Stimulated activated CD4-positive, alpha-beta T cell treated with anti-CD3 and anti-CD28 coated beads, Interleukin-4, amount 100 ng/mL, for 4 hours (primary cell): Measurements from ENCODE around the gene FAM118B.
A peak's percentile ranks its signal among the peaks of the same experiment; 100 is the strongest.

Source experiments
- DNase-seq, 2 experiments: peaks; one replicate each; pipeline ENCODE4 v3.0.0-alpha.2; 2020

Gene FAM118B

DNA sequence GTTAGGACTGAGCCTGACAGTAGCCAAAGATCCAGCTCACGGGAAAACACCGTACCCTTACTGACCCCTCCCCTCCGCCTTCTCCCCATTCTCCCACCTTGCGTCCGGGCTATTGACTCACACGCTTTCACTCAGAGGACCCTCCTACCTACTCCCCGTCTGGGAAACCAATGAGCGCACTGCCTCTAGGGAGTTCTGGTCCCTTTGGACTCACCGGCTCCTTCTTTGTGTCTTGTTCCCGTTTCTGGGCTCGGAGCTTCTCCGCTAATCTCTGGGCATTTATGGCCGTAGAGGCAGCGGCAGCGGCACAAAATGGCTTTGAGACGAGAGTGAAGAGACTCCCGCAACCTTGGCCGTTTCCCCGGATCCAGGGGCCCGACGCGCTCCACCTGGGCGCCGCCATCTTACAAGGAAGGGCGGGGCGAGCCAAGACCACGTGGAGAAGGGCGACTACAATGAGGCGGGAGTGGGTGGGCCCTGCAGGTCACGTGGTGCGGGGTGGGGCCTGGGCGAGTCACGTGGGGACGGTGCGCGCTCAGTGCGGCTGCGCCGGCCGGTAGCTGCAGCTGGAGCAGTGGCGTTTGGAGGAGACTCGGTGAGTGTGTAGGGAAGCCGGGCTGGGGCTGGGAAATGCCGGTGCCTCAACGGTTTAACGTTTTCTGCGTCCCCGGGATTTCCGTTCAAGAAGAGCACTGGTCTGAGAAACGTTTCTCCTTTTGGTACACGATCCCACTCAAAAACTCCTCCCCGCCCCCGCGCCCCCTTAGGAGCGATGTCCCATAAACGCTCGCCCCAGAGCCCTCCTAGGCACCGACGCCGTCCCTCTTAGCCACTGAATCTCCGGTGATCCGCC lies at the start of gene FAM118B, which contains the start of gene RPUSD4:
TSS of gene FAM118B (plus strand) at position 547 of the 853 bp plus-strand sequence. CDS start 23,220 bp downstream, outside the sequence.
TSS of gene RPUSD4 (minus strand) at position 415 of the 853 bp plus-strand sequence. CDS start at position 403, 12 bp downstream.
- peak; percentile 98 for DNase-seq

DNA sequence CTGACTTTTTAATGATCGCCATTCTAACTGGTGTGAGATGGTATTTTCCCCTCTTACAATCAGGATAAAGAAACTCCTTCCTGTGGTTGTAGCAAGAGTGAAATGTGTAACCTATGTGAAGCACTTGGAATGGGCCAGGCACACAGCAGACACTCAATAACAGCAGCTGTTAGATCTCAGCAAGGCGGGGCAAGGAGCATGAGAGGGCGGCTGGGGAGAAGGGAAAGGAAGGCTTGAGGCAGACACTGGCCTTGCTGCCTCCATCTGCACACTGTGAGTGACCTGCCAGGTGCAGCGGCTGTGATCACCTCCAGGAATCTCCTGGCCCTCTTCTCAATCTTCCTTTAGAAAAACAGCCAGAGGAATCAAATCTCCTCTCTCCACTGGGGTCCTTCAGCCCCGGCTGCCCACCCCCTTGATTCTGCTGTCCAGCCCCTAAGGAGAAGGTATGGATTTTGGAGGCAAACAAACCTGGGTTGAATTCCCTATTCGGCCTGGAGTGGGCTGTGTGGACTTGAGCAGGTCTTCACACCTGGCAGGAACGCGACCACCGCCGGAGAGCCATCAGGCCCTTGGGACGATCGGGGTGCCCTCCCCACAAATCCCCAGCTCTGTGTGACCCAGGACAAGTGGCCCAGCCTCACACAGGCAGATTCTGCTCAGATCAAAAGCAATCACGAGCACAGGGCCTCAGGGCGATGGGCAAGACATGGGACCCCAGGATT lies 49.1 kb upstream of the FAM118B start:
- DNase-seq, result no peak

GRCh38 chr11:126163074-126163700 lies 48.4 kb upstream of the FAM118B start:
- DNase-seq, result no peak

DNA sequence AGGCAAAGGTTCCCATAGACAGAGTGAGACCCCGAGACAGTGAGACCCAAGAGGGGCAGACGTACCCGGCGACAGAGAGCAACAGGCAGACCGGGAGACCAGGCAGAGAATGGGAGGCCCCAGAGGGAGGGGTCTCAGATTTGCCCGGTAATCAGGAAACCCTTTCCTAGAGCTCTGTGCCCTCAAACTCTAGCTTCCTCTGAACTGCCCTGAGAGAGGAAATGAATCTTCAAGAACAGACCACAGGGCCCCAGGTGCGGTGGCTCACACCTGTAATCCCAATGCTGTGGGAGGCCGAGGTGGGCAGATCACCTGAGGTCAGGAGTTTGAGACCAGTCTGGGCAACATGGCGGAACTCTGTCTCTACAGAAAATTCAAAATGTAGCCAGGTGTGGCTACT lies 47.8 kb upstream of the FAM118B start:
- no peak for DNase-seq

- no peak for DNase-seq
Observed at GRCh38 chr11:126164781-126165180, 46.8 kb upstream of the FAM118B start.

DNA sequence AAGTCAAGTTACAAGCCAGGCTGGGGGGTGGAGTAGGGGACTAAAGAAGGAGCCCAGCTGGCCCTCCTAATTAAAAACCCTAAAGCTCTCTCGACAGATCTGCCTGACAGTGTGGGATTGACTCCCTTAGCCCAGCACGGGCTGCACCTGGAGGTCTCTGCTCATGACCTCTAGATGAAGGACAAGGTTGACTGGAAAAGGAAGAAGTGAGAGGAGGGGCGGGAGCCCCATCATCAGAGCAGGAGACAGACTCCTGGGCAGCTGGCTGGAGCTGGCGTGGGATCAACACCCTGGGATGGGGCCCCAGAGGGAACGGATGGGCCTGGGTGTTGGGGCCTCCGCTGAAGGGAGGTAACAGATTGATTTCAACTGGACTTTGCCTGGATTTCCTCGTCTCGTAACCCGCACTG lies 46.3 kb upstream of the FAM118B start:
- DNase-seq, result no peak

GRCh38 chr11:126165757-126166156 lies 45.8 kb upstream of the FAM118B start:
- DNase-seq, result no peak

- no peak for DNase-seq
Observed at GRCh38 chr11:126166413-126166812, 45.2 kb upstream of the FAM118B start.

DNA sequence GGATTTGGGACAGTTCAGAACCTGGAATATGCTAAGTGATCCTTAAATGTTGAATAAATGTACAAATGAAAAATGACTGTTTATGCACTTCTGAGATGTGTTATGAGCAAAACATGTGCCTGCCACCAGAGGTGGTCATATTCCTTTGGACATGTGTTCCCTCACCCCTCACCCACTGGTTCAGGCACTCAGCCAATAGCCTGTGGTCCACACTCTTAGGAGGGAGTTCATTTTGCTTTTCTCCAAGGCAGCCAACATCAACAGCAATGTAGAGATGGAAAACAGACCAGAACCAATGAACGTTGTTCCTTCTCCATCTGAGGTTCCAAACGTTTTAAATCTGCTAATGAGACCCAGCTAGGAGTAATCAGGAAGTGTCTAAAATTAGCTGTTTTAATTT lies 44.1 kb upstream of the FAM118B start:
- DNase-seq, result no peak

DNA sequence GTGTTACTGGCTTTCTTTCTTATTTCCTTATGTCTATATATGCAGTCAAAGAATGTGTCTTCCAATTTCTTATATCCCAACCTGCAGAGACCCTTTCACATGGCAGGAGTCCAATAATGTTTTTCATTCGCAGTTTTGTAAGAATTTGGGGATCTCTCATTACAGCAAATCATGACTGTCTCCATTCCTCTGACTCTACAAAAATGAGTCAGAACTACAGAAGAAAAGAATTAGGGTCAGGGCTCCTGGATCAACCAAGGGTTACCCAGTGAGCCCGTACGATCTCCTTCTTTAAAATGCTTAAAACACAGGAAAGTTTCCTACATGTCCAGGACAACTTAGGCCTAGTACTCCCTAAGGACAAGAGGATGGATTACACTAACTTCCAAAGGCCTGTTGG lies 42.3 kb upstream of the FAM118B start:
- no peak for DNase-seq

DNA sequence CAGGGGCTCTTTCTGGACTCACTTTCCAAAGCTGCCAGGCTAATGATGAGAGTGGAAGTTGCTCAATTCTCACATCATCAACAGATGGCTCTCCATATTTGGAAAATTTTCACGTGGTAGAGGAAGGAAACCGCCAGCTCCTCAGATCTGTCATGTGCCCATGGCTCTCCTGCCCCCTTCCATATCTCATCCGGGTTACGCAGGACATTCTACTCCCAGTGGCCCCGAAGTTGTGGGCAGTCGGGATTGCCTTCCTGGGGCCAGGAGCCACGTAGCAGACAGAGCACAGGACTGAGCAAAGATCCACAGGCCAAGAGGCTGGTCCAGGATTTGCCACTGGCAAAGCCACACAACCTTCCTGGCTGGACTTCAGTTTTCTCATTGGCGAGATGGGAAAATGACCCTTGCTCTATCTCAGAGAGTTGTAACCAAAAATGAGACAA lies 39.0 kb upstream of the FAM118B start:
- no peak for DNase-seq

- DNase-seq, result no peak
Observed at GRCh38 chr11:126173257-126173656, 38.3 kb upstream of the FAM118B start.

- DNase-seq, result no peak
Observed at GRCh38 chr11:126174816-126175215, 36.8 kb upstream of the FAM118B start.

GRCh38 chr11:126175393-126175792 lies 36.2 kb upstream of the FAM118B start:
- DNase-seq, result no peak

- DNase-seq, result no peak
Observed at GRCh38 chr11:126176853-126177470, 34.6 kb upstream of the FAM118B start.

DNA sequence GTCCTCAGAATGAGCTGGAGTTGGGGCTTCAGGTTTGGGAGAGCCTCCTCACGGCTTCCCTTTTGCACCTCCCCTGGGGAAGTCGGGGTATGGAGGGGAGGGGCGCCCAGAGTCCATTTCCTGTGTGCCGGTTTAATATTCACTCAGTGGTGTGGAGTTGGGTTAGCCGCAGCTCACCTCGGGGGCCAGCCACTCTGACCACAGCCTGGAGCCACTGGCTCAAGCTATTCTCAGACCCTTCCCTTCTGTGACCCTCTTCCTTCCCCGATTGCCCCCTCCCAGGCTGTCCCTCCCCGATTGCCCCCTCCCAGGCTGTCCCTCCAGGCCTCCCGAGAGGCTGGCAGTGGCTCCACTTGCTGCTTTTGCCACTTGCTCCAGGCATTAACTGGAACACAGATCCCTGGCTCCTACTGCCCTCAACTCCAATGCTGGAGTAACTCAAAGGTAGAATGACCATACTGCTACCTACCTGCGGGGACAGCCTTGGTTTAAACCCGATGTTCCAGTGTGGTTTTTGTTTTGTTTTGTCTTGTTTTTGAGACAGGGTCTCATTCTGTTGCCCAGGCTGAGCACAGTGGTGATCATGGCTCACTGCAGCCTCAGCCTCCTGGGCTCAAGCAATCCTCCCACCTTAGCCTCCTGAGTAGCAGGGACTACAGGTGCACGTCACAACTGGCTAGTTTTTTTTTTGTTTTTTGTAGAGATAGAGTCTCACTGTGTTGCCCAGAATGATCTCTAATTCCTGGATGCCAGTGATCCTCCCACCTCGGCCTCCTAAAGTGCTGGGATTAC lies 29.4 kb upstream of the FAM118B start:
- no peak for DNase-seq

- no peak for DNase-seq
Observed at GRCh38 chr11:126182787-126183445, 28.7 kb upstream of the FAM118B start.

- DNase-seq, result no peak
Observed at GRCh38 chr11:126185259-126186024, 26.1 kb upstream of the FAM118B start.

DNA sequence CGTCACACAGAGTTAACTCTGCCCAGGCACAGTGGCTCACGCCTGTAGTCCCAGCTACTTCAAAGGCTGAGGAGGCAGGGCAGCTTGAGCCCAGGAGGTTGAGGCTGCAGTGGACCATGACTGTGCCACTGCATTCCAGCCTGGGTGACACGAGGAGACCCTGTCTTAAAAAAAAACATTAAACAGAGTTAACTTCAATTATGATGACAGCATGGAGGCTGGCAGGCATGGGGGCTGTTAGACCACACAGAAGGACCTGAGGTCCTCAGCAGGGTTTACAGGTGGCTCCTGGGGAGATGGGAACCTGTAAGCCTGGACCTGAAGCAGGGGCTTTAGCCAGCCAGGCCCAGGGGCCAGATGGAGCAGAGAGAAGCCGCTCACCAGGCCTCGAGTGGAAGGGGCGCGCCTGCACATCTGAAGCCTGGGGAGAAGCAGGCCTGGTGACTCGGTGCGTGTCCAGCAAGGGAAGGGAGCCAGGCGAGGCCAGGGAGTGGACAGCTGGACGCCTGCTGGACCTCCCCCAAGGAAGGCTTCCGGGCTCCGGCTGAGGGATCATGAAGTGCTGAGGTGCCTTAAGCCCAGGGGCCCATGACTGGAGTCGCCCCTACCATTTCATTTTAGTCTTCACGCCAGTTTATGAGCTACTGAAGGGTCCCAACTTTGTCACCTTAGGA lies 25.4 kb upstream of the FAM118B start:
- no peak for DNase-seq
